ENCODE measurements around the gene MUS81.

Gene MUS81, protein sequence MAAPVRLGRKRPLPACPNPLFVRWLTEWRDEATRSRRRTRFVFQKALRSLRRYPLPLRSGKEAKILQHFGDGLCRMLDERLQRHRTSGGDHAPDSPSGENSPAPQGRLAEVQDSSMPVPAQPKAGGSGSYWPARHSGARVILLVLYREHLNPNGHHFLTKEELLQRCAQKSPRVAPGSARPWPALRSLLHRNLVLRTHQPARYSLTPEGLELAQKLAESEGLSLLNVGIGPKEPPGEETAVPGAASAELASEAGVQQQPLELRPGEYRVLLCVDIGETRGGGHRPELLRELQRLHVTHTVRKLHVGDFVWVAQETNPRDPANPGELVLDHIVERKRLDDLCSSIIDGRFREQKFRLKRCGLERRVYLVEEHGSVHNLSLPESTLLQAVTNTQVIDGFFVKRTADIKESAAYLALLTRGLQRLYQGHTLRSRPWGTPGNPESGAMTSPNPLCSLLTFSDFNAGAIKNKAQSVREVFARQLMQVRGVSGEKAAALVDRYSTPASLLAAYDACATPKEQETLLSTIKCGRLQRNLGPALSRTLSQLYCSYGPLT

DNA sequence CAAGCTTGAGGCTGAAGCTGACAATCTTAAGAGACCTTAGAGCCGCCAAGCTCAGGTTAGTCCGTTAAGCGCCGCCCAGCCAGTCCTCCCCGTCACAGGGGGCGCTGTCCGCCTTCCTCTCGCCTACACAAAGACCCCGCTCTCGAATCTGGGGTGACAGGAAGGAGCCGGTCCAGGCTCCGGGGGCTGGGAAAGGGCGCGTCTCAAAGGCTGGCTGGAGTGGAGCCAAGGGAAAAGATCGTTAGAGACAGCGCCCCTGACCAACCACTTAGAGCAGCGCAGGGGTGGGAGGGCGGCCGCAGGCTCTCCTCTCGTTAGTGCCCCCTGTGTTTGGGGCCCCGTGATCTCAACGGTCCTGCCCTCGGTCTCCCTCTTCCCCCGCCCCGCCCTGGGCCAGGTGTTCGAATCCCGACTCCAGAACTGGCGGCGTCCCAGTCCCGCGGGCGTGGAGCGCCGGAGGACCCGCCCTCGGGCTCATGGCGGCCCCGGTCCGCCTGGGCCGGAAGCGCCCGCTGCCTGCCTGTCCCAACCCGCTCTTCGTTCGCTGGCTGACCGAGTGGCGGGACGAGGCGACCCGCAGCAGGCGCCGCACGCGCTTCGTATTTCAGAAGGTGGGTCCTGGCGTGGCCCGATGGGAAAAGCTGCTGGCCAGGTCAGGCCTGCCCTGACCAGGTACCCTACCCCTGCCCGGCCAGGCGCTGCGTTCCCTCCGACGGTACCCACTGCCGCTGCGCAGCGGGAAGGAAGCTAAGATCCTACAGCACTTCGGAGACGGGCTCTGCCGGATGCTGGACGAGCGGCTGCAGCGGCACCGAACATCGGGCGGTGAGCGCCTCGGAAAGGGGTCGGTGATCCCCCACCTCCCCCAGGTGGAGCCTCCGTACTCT is at the start of gene MUS81:
Gene MUS81, plus strand, starts transcription at position 156 of the 887 bp plus-strand sequence. Its CDS starts 321 bp downstream, at position 477.
- Mint-ChIP-seq H3K4me1 (ENCODE audit: low read depth) (peaks cover 67% of the 10 kb centered on the region), H3K27ac (peak within 1 kb of the TSS; percentile 96)

GRCh38 chr11:65811764-65812475 is 48.3 kb upstream of the MUS81 start:
- Mint-ChIP-seq H3K4me3 (no peak overlapping the region), H3K4me1 (ENCODE audit: low read depth) (peaks cover 52% of the 10 kb centered on the region), H3K36me3 (ENCODE audit: low read depth) (peaks cover 20% of the 10 kb centered on the region), H3K9me3 (no peaks in the 10 kb centered on the region), H3K27ac (no peak overlapping the region), H3K27me3 (peaks cover 40% of the 10 kb centered on the region)
- intact Hi-C loops (cut with micrococcal nuclease) = no loop called here

More for the DNA sequence above, at the start of gene MUS81:
- Mint-ChIP-seq H3K4me3 (peak within 1 kb of the TSS; percentile 82), H3K9me3 (no peaks in the 10 kb centered on the region), H3K36me3 (ENCODE audit: low read depth) (peaks cover 89% of the 10 kb centered on the region), H3K27me3 (no peaks in the 10 kb centered on the region)
- intact Hi-C loops (cut with micrococcal nuclease) = no loop called here

DNA sequence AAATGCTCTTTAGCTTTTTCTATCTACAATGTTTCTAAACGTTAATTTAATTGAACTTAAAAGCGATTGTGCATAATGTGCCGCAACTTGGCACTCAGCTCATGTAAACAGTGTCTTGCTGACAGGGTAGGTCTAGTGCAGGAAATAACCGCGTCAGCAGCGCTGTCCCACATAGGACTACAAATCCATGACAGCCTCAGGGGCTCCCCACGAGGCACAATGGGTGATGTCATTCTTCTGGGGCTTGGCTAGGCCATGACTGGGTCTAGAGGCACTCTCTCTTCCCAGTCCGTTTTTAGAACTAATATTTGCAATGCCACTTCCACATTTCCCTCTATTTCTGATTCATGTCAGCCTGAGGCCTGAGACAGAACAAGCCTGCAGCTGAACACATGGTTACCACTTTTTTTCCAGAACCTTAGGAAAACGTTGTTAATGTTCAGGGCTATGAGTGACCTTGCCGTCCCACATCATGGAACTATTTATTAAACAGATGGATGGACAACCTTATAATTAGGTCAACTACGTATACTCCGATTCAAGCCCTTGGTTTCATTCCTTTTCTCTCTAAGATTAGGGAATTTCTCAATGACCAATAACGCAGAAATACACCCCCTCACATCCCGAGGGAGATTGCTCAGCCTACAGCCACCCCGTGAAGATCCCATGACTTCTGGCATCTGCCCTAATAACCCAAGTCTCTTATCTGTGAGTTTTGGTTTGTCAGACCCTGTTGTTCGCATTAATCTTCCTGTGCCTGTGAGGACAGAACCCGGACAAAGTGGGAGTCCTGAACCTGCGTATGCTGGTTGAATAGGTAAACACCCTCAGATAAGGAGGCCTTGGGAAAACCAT is 45.9 kb upstream of the MUS81 start:
- peaks cover 21% of the 10 kb centered on the region for H3K27me3 Mint-ChIP-seq
- H3K9me3 Mint-ChIP-seq = no peaks in the 10 kb centered on the region
- H3K4me3 Mint-ChIP-seq = no peak overlapping the region
- intact Hi-C loops (cut with micrococcal nuclease) = no loop called here
- H3K4me1 Mint-ChIP-seq (ENCODE audit: low read depth) = peaks cover 56% of the 10 kb centered on the region
- H3K27ac Mint-ChIP-seq = peak overlapping the region; percentile 73
- H3K36me3 Mint-ChIP-seq (ENCODE audit: low read depth) = peaks cover 20% of the 10 kb centered on the region

DNA sequence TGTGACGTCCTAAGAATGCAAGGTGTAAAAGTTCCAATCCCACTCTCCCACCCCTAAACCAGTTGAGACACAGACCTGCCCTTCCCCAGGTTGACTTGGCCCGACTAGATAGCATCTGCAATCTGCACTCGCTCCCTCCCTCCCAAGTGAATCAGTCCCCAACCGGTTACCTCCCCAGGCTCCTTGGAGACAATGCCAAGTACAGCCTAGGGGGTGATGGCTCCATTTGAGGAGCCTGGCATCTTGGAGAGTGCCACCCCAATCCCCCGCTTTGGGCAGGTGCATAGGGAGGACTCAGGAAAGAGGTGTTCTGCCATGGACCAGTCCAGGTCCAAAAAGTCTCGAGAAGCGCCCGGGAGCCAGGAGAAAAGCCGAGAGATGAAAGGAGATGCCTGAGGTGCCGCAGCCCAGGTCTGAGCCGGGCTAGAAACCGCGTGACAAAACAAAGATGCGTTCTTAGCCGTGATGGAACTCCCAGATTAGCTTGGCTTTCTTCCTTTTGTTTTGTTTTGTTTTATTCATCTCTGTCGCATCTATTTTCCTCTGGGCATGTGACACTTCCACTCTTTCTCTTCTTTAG is 45.2 kb upstream of the MUS81 start:
- no peaks in the 10 kb centered on the region for H3K9me3 Mint-ChIP-seq
- H3K27ac Mint-ChIP-seq = peak overlapping the region; percentile 73

DNA sequence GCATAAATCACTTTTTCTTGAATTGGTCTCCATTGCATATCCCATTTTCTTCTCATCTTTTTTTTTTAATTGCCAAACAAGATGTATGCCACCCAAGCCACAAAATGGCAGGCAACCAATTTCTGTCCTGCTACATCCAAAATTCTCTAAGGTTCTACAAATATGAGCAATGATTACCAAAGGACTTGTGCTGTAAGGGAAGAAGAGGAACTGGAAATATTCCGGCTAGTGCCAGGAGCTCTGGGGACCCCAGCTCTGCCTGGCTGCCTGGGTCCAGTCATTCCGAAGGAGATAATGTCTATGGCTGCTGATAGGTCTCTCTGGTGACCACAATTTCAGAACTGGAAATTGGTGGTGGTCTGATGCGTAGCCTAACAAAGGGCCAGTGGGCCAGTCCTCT is 43.5 kb upstream of the MUS81 start:
- Mint-ChIP-seq H3K27ac (peak overlapping the region; percentile 77), H3K27me3 (peaks cover 3% of the 10 kb centered on the region), H3K36me3 (ENCODE audit: low read depth) (peaks cover 20% of the 10 kb centered on the region), H3K4me3 (peak overlapping the region; percentile 78), H3K4me1 (ENCODE audit: low read depth) (peaks cover 55% of the 10 kb centered on the region), H3K9me3 (no peaks in the 10 kb centered on the region)
- intact Hi-C loops (cut with micrococcal nuclease) = no loop called here

More for the DNA sequence above, 45.2 kb upstream of the MUS81 start:
- intact Hi-C loops (cut with micrococcal nuclease) = no loop called here
- Mint-ChIP-seq H3K4me3 (no peak overlapping the region), H3K4me1 (ENCODE audit: low read depth) (peaks cover 56% of the 10 kb centered on the region), H3K36me3 (ENCODE audit: low read depth) (peaks cover 20% of the 10 kb centered on the region), H3K27me3 (peaks cover 14% of the 10 kb centered on the region)

GRCh38 chr11:65817312-65817834 is 42.9 kb upstream of the MUS81 start:
- H3K4me3 Mint-ChIP-seq = peak overlapping the region; percentile 78
- intact Hi-C loops (cut with micrococcal nuclease) = no loop called here
- H3K4me1 Mint-ChIP-seq (ENCODE audit: low read depth) = peaks cover 48% of the 10 kb centered on the region
- peaks cover 3% of the 10 kb centered on the region for H3K27me3 Mint-ChIP-seq
- no peaks in the 10 kb centered on the region for H3K9me3 Mint-ChIP-seq
- H3K36me3 Mint-ChIP-seq (ENCODE audit: low read depth) = peaks cover 20% of the 10 kb centered on the region
- peak overlapping the region; percentile 77 for H3K27ac Mint-ChIP-seq

GRCh38 chr11:65817835-65818680 is 42.2 kb upstream of the MUS81 start:
- peaks cover 20% of the 10 kb centered on the region for H3K36me3 Mint-ChIP-seq (ENCODE audit: low read depth)
- intact Hi-C loops (cut with micrococcal nuclease) = loop anchor here (1.0 kb wide), 2 partner anchors 38 to 106 kb away; partner anchors contain the start of genes AP5B1 and KAT5
- H3K4me1 Mint-ChIP-seq (ENCODE audit: low read depth) = peaks cover 47% of the 10 kb centered on the region
- peak overlapping the region; percentile 77 for H3K27ac Mint-ChIP-seq
- H3K4me3 Mint-ChIP-seq = peak overlapping the region; percentile 78
- no peaks in the 10 kb centered on the region for H3K9me3 Mint-ChIP-seq
- H3K27me3 Mint-ChIP-seq = peaks cover 7% of the 10 kb centered on the region

DNA sequence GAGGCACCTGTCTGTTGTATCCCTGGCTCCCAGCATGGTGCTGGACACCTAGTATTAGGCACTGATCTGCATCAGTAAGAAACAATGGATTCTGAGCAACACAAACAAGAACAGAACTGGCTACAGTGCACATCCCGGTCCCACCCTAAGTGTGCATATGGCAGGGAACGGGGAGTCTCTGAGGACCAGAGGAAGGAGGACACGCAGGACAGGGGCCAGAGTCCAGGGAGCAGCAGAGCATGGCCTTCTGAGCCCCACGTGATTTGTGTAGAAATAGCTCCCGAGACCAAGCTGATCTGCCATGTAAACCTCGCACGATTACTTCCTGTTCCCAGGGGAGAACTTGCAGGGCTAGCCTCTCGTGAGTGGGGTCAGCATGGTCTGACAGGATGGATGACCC is 39.1 kb upstream of the MUS81 start:
- H3K36me3 Mint-ChIP-seq (ENCODE audit: low read depth) = peaks cover 5% of the 10 kb centered on the region
- intact Hi-C loops (cut with micrococcal nuclease) = no loop called here
- H3K4me3 Mint-ChIP-seq = no peak overlapping the region
- H3K27me3 Mint-ChIP-seq = peaks cover 4% of the 10 kb centered on the region
- no peaks in the 10 kb centered on the region for H3K9me3 Mint-ChIP-seq
- peak overlapping the region; percentile 17 for H3K27ac Mint-ChIP-seq
- peaks cover 26% of the 10 kb centered on the region for H3K4me1 Mint-ChIP-seq (ENCODE audit: low read depth)

DNA sequence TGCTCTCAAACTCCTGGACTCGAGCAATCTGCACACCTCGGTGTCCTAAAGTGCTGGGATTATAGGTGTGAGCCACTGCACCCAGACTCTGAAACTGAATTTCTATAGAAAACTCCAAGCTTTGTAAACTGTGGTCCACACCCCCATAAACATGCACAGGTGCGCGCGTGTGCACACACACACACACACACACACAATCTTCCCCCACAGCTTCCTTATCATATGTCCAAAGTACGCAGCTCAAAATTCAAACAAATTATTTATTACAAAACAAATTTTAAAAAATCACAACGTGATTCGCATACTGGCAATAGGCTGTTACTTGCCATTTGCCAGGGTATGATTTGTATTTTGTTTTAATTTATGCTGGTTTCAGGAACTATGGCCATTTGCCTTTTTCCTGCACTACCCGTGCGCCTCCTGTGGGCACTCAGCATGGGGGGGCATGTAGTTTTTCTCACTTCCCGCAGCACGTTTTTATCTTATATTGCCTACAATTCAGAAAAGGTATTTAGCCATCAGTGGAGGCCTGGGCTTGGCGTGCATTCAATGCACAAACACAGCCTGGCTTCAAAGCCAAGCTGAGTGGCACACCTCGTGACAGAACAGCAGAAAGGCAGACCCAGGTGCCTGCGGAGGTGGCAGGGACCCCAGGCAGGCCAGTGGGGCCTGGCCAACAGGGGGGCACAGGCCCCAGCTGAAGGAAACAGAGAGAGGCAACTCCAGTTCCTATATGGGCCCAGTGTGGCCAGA is 37.3 kb upstream of the MUS81 start:
- H3K27ac Mint-ChIP-seq = no peak overlapping the region
- peaks cover 4% of the 10 kb centered on the region for H3K27me3 Mint-ChIP-seq
- intact Hi-C loops (cut with micrococcal nuclease) = no loop called here
- no peaks in the 10 kb centered on the region for H3K36me3 Mint-ChIP-seq (ENCODE audit: low read depth)
- no peaks in the 10 kb centered on the region for H3K9me3 Mint-ChIP-seq
- peaks cover 17% of the 10 kb centered on the region for H3K4me1 Mint-ChIP-seq (ENCODE audit: low read depth)
- H3K4me3 Mint-ChIP-seq = no peak overlapping the region

GRCh38 chr11:65826984-65827735 is 33.1 kb upstream of the MUS81 start:
- intact Hi-C loops (cut with micrococcal nuclease) = no loop called here

GRCh38 chr11:65829459-65829858 is 30.8 kb upstream of the MUS81 start:
- Mint-ChIP-seq H3K4me3 (no peak overlapping the region), H3K9me3 (no peaks in the 10 kb centered on the region), H3K27me3 (peaks cover 24% of the 10 kb centered on the region), H3K4me1 (ENCODE audit: low read depth) (peaks cover 32% of the 10 kb centered on the region), H3K27ac (no peak overlapping the region), H3K36me3 (ENCODE audit: low read depth) (no peaks in the 10 kb centered on the region)
- intact Hi-C loops (cut with micrococcal nuclease) = no loop called here

More at GRCh38 chr11:65826984-65827735, 33.1 kb upstream of the MUS81 start:
- Mint-ChIP-seq H3K4me1 (ENCODE audit: low read depth) (peaks cover 22% of the 10 kb centered on the region), H3K27ac (no peak overlapping the region), H3K9me3 (no peaks in the 10 kb centered on the region), H3K27me3 (peaks cover 14% of the 10 kb centered on the region), H3K4me3 (no peak overlapping the region), H3K36me3 (ENCODE audit: low read depth) (no peaks in the 10 kb centered on the region)
